ENCODE data around the gene PTPRM.
A peak's percentile ranks its signal among the peaks of the same experiment; 100 is the strongest.

PTPRM gene

DNA sequence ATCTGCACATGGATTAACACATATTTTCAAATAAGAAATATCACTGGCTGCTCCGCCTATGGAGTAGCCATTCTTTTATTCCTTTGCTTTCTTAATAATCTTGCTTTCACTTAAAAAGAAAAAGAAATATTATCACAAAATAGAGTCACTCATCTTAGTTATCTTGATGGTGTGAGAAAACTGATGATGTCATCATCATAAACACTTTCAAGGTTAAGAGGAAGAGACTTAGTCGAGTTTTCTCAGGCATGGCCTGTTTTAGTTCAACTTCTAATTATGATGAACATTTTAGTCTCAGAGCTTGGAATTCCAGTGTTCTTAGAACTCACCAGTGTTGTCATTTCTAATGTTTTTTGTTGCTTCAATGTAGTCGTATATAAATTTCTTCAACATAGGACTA, 506.1 kb downstream of the PTPRM start:
- no peak for DNase-seq

DNA sequence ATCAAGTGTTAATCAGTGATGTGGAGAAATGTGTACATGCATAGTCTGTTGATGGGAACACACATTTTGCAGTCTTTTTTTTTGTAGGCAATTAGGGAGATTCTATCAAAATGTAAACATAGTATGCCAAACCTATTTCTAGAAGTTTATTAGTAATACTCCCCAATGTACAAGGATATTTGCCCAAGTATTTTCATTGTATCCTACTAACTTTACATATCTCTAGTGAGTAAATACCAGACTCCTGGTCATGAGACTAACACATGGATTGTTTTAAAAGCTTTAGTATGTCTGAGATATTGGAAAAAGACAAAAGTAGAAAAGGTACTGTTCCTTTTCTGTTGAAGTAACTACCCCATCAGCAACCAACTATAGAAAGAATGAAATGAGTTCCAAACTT, 513.0 kb downstream of the PTPRM start:
- DNase-seq, result no peak

DNA sequence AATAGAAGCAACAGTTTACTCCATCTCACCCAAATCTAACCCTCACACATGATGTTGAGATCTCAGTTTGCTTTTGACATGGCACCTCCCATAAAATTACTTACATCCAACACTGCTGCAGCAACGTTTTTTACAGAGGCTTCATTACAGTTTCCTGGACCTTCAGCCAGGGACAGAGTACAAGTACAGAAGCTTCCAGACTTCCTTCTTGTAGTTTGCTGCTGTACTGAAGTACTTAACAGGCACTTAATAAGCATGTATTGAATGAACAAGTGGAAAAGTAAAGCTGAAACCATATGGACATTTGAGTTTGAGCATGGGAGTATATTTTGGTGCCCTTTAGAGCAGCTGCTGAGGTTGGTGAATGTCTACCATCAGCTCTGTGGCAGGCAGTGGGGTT, 514.2 kb downstream of the PTPRM start:
- DNase-seq, result no peak

DNA sequence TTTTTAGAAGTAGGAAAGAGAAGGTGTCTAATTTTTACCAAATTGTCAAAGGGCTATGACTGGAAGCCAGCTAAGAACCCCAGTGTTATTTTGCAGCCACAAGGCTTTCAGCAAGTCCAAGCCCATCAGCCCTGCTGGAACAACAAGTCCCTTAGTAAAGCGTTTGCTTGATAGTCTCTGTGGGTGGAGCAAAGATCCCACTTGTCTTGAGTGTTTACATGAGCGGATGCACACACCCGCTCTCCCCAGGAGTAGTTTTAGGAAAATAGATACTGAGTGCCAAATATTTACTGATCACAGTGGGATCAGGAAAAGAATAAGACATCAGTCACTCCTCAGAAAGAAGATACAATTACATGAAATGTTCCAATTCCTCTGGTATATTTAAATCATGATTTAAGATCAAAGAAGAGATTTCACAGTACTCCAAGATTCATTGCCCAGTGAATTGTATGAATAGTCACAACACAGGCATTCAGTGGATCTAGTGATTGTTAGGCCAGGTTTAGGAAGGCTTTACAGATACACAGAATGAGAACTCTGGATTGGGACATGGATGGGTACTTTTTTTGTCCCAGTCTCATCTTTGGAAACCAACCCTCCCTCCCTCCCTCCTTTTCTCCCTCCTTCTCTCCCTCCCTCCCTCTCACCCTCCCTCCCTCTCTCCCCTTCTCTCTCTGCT, 514.9 kb downstream of the PTPRM start:
- peak; percentile 5 to 12 for DNase-seq

DNA sequence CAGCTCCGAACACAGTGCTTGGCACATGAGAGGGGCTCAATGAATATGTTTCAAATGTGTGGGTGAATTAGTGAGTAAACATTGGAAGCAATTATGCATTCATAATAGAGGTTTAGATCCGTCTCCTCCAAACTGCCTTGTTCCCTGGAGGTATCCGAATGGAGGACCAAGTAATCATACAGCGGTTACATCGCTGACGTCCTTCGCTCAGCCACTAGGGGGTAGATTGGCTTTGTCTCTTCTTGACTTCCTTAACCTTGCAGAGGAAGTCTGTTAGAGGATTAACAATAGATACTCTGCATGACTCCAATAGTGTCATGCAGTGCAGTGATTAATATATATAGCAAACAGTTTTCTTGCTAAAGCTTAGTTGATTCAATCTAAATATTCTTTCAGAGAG, 517.0 kb downstream of the PTPRM start:
- DNase-seq, result peak in 1 of 2 experiments; percentile 3

DNA sequence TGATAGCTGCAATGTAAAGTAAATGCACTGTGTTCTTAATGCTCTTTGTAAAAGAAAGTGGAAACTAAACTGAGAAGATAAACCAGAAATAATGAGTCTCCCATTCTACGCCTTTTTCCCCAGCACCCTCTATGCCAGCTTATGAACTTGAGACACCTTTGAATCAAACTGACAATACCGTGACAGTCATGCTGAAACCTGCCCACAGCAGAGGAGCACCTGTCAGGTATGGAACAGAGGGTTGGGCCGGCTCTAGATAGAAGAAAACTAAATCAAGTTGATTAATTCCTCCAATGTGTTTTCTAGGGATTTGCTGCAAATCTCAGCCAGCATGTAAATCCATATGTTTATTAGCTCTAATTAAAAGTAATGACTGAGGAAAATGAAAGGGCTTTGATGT, 521.5 kb downstream of the PTPRM start:
- no peak for DNase-seq

DNA sequence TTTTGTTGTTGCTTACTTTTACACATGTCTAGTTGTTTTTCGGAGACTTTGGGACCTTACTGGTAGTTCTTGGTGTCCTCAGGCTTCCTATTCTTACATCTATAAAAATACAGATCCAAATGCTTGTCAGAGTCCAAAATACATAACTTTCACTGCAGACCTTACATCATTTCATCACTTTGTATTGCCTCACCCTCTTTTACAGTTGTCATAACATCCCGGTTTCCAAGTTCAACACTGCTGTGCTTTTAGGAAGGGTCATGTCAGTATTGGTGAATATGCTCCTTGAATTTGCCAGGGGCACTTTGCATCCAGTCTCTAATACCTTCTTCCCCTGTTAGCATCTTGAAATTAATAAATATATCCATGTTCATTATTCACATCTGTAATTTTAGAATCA, 523.9 kb downstream of the PTPRM start:
- no peak for DNase-seq

DNA sequence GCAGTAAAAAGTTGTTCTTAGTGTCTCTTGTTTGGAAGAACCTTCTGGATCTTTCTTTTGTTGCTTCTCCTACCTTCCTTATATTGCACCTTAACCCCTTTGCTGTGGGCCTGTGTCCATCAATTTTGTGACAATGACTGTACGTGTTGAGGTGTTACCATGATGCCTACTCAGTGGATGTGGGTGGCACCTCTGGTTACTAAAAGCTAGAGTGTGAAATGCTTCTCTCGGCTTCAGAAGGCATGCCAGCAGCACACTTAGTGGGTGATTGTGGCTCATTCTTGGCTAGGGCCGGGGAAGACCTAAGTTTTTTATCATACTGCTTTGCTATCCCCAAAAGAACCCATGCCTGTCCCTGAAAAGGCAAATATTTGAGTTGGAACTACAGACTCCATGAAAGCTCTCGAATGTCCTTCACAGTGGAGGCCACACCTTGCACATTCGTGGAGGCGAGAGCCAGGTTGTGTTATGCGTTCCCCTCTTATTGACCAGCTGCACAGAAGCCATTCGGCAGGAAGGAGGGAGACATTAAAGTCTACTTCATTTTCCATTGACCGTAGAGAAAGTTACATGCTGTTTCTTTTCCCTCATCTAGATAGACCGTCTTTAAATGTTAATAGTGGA, 528.9 kb downstream of the PTPRM start:
- no peak for DNase-seq

DNA sequence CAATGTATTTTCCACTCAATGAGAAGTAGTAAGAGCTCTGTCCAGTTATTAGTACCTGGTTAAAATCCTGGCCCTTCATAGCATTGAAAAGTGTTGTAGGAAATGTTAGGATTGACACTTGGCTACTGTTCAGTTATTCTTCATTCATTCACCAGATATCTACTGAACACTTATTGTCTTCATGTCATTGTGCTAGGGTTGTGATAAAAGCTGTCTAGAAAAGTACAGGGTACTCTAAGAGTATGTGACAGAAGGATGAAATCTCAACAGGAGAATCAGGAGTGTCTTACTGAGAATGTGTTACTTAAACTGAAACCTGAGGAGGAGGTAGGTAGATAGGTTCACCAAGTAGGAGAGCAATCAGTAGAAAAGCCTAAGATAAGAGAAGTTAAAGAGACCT, 530.3 kb downstream of the PTPRM start:
- DNase-seq, result no peak

DNA sequence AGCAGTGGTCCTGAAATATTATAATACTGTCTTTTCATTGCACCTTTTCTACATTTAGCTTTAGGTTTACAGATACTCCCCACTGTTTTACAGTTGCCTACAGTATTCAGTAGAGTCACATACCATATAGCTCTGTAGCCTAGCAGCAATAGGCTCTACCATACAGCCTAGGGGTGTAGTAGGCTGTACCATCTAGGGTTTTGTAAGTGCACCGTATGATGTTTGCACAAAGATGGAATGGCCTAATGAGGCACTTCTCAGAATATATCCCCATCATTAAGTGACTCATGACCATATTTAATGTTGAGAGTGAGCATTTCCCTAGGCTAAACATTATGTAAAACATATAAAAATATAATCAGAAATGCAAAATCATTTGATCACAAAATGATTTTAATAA, 530.8 kb downstream of the PTPRM start:
- no peak for DNase-seq

DNA sequence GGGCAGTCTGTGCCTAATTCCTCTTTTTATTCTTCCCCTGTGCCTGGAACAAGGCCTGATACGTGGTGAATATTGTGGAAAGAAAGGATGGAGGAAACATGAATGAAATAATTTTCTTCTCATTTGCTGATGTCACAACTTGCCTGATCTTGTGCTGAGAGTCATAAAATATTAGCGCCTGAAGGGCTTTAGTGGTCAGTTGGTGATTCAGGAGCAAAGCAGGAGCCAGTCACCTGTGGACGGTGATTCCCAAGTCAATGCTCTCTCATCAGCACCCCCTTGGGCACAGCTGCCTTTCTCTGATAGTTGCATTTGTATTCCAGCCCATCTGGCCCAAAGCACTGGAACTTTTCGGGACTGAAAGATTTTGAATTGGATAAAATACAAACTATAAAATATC, 539.5 kb downstream of the PTPRM start:
- no peak for DNase-seq

DNA sequence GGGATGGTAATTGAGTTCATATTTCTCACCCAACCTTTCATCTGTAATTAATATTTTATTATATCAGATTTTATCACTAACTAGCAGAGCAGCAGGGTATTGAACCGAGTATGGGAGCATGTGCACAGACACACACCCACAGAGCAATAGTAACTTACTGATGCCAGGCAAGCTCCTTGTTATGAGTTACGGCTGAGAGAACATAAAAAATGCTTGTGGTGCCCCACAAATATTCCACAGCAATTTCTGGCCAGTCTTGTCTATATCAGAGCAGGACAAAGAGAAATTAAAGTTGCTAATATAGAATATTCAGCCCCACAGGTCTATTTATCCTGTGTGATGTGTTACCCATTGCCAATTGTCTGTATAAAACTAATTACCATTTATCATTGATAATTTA, 540.3 kb downstream of the PTPRM start:
- no peak for DNase-seq

DNA sequence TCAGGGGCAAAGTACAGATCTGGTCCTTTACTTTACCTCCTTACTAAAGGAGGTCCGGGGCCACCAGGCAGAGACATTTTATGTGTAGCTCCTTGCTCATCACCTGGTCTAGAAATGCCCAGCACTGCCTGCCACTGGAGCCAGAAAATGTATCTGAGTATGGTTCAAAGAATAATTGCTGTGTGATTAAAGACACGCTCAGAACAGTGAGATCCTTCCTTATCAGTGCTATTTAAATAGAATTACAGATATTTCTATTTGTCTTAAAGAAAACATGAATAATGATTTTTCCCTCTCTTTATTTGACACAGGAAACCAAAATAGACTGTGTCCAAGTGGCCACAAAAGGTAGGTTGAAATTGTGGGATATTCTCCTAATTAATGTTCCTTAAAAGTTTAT, 547.4 kb downstream of the PTPRM start:
- DNase-seq, result no peak

DNA sequence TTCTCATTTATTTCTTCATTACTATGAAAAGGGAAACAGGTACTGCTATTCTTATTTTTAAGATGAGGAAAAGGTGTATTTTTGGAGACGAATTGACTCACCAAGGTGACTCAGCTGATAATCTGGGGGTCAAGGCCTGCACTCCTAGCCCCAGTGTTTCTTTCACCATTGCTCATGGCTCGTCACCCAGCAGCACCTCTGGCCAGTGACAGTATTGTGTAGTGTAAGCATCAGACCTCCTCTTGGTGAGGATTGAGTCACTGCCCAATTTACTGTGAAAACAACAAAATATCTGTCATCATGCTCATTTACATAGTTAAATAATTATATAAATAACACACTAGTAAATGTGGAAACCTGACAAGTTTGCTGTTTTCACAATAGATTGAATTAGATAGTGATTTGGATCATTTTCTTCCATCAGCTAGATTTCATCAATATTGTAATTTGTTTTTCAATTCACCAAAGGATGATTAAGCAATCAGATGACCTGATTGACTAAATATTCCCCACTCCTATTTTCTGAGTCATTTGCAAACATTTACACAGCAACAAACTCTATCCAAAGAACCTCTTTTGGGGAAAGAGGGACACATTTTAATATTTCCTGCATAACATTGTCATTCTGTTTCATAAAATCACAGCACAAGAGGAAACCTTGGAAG, 549.4 kb downstream of the PTPRM start:
- DNase-seq, result no peak

DNA sequence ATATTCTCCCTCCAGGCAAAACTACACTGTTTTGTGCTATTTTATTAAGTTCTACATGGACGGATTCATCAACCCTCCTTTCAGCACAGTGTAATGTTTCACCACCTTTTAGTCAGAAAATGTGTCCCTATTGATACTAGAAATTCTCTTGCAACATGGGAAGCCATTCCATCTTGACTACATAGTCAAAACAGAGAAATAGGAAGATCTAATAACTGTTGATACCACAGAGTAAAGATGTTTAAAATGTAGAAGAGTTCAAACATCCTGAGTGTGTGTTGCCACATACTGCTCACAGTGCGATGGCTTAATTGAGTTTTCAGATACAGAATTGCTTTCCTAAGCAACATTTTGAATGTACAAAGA, 549.9 kb downstream of the PTPRM start:
- DNase-seq, result no peak

DNA sequence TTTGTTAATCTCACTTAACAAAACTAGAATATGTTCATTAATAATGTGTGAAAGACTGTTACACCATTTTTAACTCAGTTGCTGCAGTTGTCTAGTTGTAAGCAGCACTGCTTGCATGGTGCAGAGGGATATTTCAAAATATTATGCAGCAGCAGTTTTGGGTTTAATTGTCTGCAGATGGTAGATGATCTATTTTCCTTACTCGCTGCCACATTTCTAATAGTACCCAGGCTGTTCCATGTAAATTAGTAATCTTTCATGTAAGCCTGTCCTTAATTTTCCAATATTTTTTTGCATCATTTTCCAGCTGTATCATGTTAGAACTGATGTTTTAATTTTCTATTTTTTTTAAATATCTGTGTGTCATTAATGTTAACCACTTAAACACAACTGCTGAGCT, 554.0 kb downstream of the PTPRM start:
- DNase-seq, result no peak

DNA sequence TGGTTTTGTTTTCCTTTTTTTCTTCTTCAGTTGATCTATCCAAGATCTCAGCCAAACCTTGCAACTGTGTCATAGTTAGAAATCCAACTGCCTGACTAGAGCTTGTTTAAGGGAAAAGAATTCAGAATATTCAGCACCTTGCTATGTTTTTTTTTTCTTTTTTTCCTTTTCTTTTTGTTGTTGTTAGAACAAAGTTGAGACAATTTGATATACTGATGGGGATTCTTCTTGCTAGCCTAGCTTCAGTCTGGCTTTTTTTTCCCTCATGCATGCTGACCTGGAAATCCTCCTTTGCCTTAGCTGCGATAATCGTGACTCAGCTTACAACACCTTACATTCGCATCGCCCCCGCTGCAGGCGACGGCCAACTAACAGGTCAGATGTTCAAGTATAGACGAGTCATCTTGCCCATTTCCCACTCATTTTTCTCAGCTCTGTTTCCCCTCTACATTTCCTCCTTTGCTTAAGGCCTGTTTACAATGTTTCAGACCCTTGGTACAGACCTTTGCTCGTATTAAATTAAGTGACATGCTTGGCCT, 554.9 kb downstream of the PTPRM start:
- DNase-seq, result no peak

DNA sequence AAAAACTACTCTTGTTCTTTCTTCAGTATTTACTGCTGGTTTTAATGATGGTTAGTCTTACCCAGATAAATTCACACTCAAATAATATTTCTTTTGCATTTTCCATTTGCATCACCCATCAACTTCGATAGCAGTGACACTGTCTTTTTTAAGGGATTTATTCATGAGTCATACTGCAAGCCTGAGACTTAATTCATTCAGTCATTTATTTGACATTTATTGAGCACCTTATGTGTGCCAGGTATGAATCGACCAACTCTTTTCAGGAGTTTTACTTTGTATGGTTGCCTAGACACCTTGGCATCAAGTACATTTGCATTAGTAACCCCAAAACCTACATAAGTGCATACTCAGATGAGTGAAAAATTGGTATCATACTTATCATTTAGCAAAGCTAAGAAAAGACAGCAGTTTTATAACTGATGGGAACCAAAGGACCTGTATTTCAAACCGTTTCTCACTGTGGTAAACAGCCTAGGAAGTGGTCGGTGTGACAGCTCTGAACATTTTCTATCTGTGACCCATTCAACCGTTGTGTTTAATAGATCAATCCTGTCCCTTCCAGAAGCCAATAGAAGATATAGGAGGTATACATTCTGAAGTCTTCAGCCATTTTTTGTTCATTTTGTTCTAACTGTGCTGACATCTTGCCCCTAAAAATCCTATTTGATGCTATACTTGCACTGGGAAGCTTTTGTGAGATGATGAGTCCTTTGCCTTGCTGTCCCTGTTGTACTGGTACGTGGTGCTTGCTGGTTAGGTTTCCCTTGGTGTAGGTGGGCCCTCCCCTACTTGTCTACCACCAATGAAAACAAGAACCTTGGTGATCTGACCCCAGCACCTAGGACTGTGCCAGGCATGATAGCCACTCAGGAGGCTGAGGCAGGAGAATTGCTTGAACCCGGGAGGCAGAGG, 557.4 kb downstream of the PTPRM start:
- no peak for DNase-seq

DNA sequence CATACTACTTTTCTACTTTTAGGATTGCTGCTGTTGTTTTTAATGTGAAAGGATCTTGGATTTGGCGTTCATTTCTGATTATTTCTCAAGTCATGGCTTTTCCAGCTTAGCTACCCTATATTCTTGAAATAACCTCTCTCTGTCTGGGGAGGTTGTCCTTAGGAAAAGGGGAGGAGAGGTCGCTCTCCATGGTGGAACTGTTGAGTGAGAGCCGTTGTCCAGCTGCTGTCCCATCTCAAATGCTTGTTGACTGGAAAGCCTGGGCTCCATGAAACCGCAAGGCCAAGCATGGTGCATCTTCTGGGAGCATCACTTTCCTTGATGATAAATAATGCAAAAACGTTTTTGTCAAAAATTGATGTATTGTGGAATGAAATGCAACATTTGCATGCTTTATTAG, 563.0 kb downstream of the PTPRM start:
- no peak for DNase-seq

DNA sequence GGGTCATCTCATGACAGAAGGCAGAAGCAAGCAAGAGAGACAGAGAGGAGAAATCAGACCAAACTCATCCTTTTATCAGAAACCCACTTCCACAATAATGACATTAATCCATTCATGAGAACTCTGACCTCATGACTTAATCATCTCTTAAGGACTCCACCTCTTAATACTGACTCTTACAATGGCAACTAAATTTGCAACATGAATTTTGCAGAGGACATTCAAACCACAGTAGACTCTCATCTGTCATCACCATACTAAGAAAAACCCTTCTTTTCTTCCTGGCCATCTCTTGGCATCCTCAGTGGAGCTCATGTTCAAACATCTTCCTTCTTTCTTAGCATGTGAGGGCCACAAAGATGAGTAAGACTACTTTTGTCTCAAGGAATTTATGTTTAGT, 565.9 kb downstream of the PTPRM start:
- no peak for DNase-seq

DNA sequence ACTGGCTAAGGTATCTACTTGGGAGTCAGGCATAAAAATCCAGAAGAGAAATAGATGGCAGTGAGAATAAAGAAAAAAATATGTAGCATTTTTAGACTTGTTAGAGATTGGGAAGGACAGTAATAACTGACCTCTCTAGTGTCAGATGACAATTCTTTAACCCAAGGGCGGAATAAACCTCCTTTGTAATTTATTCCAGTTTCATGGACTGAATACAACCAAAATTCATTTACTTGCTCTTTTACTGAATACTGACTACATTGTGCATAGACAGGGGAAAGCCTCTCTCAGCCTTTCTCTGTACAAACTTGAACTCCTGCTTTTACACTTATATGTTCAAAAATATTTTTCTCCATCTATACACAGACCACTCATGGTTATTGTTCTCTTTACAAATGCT, 566.8 kb downstream of the PTPRM start:
- DNase-seq, result no peak

DNA sequence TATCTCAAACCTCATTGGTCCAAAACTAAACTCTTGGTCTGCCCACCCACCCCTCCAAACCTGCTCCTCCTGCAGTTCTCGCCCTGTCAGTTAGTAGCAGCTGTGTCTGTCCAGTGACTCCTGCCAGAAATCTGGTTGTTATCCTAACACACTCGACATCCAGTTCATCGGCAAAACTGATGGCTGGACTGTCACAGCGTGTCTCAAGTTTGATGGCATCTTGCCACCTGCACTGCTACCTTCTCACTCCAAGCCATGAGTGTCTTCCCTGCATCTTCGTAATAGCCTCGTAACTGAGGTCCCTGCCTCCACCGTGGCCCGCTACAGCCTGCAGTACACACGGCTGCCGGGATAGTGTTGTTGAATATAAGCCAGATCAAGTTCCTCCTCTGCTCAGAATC, 572.0 kb downstream of the PTPRM start:
- no peak for DNase-seq

DNA sequence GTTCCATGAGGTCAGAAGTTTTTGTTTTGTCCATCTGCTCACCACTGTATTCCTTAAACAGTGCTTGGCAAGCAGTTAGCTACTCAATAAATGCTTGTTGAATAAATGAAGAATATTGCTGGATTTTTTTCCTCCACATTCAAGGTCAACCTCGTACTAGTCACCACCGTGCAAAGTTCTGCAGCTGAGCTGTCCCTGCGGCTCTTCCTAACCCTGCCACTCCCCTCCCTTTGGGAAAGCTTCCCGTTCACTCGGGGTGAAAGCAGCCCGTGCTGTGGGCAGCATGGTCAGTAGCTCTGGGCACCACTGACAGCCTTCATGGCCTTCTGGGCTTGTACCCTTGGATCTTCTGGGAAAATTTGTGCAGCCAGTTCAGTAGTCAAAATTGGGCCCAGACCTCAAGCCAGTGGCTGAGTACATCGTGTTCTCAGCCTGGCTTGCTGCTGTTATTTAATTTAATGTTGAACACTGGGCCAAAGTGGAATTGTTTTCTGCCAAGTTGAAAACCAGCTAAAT, 572.8 kb downstream of the PTPRM start:
- no peak for DNase-seq

Measured in SHP77 (cell line).